ENCODE results near the gene EYS.

GRCh38 chr6:63765828-63766227, 1941.2 kb downstream of the EYS start:
- TF ChIP-seq USF2 (IDR thresholded peaks at IDR 0.05; ENCODE audit: low read length) (no peak), TAF7 (optimal IDR thresholded peaks at IDR 0.05; ENCODE audit: borderline replicate concordance, low read depth, low read length) (no peak), TBP (IDR thresholded peaks at IDR 0.05; ENCODE audit: low read depth, low read length) (no peak), NRF1 (IDR thresholded peaks at IDR 0.05; ENCODE audit: low read depth, low read length) (no peak), ATF3 (IDR thresholded peaks at IDR 0.05; ENCODE audit: insufficient read depth, low read depth, low read length) (no peak), SIN3A (conservative IDR thresholded peaks at IDR 0.05 in 1 of 2, IDR thresholded peaks at IDR 0.05 in 1 of 2; ENCODE audit: low read depth in 1 of 2, low read length in 2 of 2) (no peak), EP300 (IDR thresholded peaks at IDR 0.05; ENCODE audit: borderline replicate concordance in 1 of 2, low read depth in 2 of 2, low read length in 2 of 2) (no peak), YY1 (IDR thresholded peaks at IDR 0.05; ENCODE audit: low read depth, low read length) (no peak), POU5F1 (IDR thresholded peaks at IDR 0.05; ENCODE audit: low read depth, low read length) (no peak)
- TF ChIP-seq, protein P1, sequence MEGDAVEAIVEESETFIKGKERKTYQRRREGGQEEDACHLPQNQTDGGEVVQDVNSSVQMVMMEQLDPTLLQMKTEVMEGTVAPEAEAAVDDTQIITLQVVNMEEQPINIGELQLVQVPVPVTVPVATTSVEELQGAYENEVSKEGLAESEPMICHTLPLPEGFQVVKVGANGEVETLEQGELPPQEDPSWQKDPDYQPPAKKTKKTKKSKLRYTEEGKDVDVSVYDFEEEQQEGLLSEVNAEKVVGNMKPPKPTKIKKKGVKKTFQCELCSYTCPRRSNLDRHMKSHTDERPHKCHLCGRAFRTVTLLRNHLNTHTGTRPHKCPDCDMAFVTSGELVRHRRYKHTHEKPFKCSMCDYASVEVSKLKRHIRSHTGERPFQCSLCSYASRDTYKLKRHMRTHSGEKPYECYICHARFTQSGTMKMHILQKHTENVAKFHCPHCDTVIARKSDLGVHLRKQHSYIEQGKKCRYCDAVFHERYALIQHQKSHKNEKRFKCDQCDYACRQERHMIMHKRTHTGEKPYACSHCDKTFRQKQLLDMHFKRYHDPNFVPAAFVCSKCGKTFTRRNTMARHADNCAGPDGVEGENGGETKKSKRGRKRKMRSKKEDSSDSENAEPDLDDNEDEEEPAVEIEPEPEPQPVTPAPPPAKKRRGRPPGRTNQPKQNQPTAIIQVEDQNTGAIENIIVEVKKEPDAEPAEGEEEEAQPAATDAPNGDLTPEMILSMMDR (IDR thresholded peaks at IDR 0.05; ENCODE audit: control extremely low read depth in 1 of 3, insufficient read depth in 1 of 3, low read depth in 1 of 3, low read length in 3 of 3) = no peak

Measured in H1 (cell line).